Measurements from ENCODE around the gene ARL8B.
"Not testable (repeated sequence)": the region's sequence is repeated elsewhere in the genome, so short reads cannot be mapped to it uniquely, and the experiment has no call there.

The ARL8B gene

GRCh38 chr3:5147152-5147551 lies 25.1 kb downstream of the ARL8B start:
- DNase-seq (ENCODE audit: low read depth): not testable (repeated sequence)

DNA sequence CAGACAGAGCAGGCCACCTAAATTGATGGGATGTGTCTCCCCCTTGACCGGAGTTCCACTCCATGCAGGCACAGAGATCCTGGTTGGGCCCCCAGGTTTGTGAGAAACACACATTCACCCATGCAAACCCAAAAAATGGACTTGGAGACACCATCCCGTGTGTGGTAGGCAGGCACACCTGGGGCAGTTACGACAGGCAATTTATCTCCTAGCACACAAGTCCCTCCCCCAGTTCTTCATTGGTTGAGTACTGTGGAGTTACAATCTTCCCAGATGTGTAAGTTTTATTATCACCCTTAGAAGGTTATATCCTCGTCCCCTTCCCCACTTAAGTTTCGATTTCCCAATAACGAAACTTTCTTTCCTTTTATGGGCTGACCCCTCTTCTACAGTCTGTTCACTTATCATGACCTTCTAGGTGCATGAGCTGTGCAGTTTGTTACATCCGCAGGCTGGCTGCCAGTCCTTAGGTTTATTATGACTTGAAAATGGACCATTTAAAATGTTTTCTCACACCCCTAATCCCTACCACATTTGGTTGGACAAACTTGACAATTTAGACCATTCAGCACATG lies 27.3 kb downstream of the ARL8B start:
- no peak for DNase-seq (ENCODE audit: low read depth)

- no peak for DNase-seq (ENCODE audit: low read depth)
These were observed 29.5 kb downstream of the ARL8B start for GRCh38 chr3:5151586-5151985.

DNA sequence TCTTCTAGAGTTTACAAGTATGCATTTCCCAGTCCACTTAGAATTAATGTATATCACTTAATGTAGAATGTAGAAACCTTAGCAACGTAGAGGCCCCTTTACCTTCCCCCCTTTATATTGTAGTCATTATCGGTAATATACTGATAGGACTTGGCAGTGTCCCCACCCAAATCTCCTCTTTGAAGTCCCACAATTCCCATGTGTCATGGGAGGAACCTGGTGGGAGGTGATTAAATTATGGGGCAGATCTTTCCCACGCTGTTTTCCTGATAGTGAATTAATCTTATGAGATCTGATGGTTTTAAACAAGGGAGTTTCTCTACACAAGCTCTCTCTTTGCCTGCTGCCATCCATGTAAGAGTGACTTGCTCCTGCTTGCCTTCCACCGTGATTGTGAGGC lies 31.0 kb downstream of the ARL8B start:
- DNase-seq (ENCODE audit: low read depth): no peak

GRCh38 chr3:5155241-5155640 lies 33.1 kb downstream of the ARL8B start:
- no peak for DNase-seq (ENCODE audit: low read depth)

- no peak for DNase-seq (ENCODE audit: low read depth)
These were observed 38.2 kb downstream of the ARL8B start for GRCh38 chr3:5160321-5160720.

- DNase-seq (ENCODE audit: low read depth): peak; percentile 3
These were observed 39.1 kb downstream of the ARL8B start for GRCh38 chr3:5160940-5161858.

GRCh38 chr3:5162102-5162501 lies 40.0 kb downstream of the ARL8B start:
- DNase-seq (ENCODE audit: low read depth): no peak

GRCh38 chr3:5165698-5166097 lies 43.6 kb downstream of the ARL8B start:
- no peak for DNase-seq (ENCODE audit: low read depth)

GRCh38 chr3:5166846-5167245 lies 44.8 kb downstream of the ARL8B start:
- no peak for DNase-seq (ENCODE audit: low read depth)

GRCh38 chr3:5168110-5168509 lies 46.0 kb downstream of the ARL8B start:
- DNase-seq (ENCODE audit: low read depth): no peak

- DNase-seq (ENCODE audit: low read depth): no peak
These were observed 47.7 kb downstream of the ARL8B start for GRCh38 chr3:5169807-5170206.

- DNase-seq (ENCODE audit: low read depth): no peak
These were observed 48.9 kb downstream of the ARL8B start for GRCh38 chr3:5170975-5171374.

GRCh38 chr3:5172018-5172417 lies 49.9 kb downstream of the ARL8B start:
- no peak for DNase-seq (ENCODE audit: low read depth)

DNA sequence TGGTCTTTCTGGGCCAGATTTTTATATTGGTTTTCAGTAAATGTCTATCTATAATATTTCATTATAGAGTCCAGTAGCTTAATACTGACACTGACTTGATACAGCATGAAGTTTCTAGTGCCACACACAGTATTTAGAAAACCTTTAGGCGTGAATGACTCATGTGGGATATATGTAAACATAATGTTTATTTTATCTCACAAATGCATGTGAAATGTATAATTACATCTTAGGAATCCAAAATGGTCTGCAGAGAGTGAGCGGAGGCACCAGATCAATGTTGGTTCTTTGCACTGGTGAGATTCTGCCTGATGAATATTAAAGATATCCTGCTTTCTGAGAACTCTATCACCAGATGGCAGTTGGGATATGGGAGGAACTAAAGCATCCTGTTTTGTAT lies 56.9 kb downstream of the ARL8B start:
- not testable (repeated sequence) for DNase-seq (ENCODE audit: low read depth)

DNA sequence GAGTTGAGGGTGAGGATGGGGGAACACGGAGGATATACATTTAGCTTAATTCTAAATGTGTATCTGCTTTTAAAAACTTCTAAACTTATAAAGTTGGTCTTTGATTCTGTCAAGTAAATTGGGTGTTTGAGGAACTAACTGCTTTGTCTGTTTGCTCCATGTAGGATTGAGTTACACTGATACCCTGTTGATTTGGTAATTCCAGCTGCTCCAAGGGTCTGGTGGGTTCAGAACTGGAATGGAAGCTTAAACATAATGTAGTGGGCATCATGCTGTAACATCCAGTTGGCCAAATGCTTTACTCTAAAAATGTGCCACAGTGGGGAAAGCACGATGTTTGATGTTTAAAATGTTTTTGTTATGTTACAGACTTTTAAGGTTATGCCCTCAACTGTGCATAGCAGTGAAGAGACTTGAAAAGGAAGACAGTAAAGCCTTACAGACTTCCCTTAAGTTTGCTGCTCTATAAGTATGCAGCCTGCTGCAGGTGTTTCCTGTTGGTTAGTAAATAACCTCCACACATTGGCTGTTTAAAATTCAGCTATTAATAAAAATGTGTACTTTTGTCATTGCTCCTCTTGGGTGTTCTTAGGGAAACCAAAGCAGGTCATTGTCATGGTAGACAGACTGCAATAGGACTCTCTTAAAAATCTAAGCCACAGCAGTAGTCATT lies 59.5 kb downstream of the ARL8B start:
- no peak for DNase-seq (ENCODE audit: low read depth)

- DNase-seq (ENCODE audit: low read depth): not testable (repeated sequence)
These were observed 61.6 kb downstream of the ARL8B start for GRCh38 chr3:5183714-5184113.

- DNase-seq (ENCODE audit: low read depth): no peak
These were observed 62.4 kb downstream of the ARL8B start for GRCh38 chr3:5184499-5184898.

- no peak for DNase-seq (ENCODE audit: low read depth)
These were observed 63.1 kb downstream of the ARL8B start for GRCh38 chr3:5185093-5185673.

DNA sequence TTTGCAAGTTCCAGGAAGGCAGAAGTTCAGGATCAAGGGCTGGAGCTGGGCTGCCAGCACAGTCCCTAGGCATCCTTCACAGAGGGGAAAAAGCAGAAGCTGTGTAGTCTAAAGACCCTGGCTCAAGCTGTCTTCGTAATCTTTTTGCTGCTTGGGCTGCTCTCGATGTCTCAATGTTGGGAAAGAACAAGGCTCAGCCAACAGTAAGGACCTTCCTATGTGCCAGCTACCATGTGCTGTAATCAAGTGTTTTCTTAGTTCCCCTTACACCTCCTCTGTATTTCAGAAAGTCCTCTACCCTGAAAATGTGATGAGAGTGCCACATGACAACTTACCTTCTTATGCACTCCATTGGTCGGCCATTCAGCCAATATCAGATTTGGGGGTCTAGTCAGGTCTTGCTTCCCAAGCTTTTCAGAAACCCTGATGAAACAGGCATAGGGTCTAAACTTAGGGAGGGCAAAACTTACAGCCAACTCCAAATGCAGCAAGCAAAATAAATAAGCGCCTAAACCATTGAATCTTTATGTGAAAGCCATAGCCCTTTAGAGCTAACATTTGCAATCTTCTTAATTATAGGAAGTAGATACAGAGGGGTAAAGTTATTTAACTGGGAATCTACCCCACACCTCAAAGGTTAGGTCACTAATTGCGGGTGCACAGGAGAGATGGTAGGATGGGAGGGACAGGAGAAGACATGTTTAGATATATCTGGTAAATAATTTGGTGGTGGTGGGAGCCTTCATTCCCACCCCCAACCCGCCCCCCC lies 64.2 kb downstream of the ARL8B start:
- no peak for DNase-seq (ENCODE audit: low read depth)

DNA sequence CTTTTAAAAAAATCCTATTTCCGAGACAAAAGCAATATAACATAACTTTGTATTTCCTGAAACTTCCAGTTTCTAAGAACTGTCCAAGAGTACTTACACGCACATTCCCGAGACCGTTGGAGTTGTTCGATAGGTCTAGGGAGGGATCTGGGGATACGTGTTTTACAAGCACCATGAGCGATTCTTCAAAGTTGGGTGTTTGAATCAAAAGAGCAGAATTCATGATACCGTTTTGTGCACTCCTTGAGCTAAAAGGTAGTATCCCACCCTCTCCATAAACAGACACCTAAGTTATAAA lies 64.7 kb downstream of the ARL8B start:
- no peak for DNase-seq (ENCODE audit: low read depth)
